Glomerular endothelial cell (primary cell): Measurements from ENCODE around the gene ABHD15. TPM values are rescaled to one million over a fixed set of nuclear protein-coding genes. Genes with fewer than 3 reads are reported as not detected.

ENCODE experiments used
- DNase-seq: peaks from one replicate; pipeline ENCODE4 v3.0.0-alpha.2; 2011; ENCODE audit warnings: low read depth, low spot score; ENCODE audit errors: extremely low read depth
- total RNA-seq: library from RNA; depleted of rRNA; stranded (reverse); fragments of >200 nt; gene quantifications from 2 replicates; pipeline ENCODE4 v1.2.3, GENCODE V29; 2015

The ABHD15 gene
- total RNA-seq, 1 donor from 2014 or later, result 9.0 TPM

GRCh38 chr17:29595107-29595942 lies 28.5 kb upstream of the ABHD15 start:
- no peak for DNase-seq

- no peak for DNase-seq
Observed at GRCh38 chr17:29594519-29595090, 27.8 kb upstream of the ABHD15 start.

GRCh38 chr17:29593591-29594518 lies 27.0 kb upstream of the ABHD15 start:
- no peak for DNase-seq

GRCh38 chr17:29592850-29593551 lies 26.2 kb upstream of the ABHD15 start, which contains the start of gene ANKRD13B:
Gene ANKRD13B, plus strand, starts transcription at chr17:29593132. Its CDS starts 490 bp downstream, at chr17:29593622.
- DNase-seq, result no peak

- no peak for DNase-seq
Observed at GRCh38 chr17:29591737-29592608, 25.1 kb upstream of the ABHD15 start.

- DNase-seq, result no peak
Observed at GRCh38 chr17:29591146-29591736, 24.4 kb upstream of the ABHD15 start.

GRCh38 chr17:29590411-29591145 lies 23.7 kb upstream of the ABHD15 start:
- no peak for DNase-seq

GRCh38 chr17:29589524-29590410 lies 22.9 kb upstream of the ABHD15 start, which contains the start of gene GIT1:
Gene GIT1, minus strand, starts transcription at chr17:29589648. Its CDS starts 270 bp downstream, at chr17:29589378.
- DNase-seq, result no peak

GRCh38 chr17:29588562-29589411 lies 21.9 kb upstream of the ABHD15 start:
- DNase-seq, result no peak

GRCh38 chr17:29588017-29588561 lies 21.3 kb upstream of the ABHD15 start:
- DNase-seq, result no peak

- no peak for DNase-seq
Observed at GRCh38 chr17:29587591-29587990, 20.8 kb upstream of the ABHD15 start.

- no peak for DNase-seq
Observed at GRCh38 chr17:29586676-29587469, 20.0 kb upstream of the ABHD15 start.

GRCh38 chr17:29585080-29585751 lies 18.4 kb upstream of the ABHD15 start:
- no peak for DNase-seq

- no peak for DNase-seq
Observed at GRCh38 chr17:29584452-29585079, 17.7 kb upstream of the ABHD15 start.
